GM19240 (cell line): ENCODE results near the gene ARHGEF28.

Experiments
- DNase-seq: peaks from one replicate; pipeline ENCODE4 v3.0.0; 2011; ENCODE audit warnings: low spot score; ENCODE audit not compliant: insufficient read length

Gene ARHGEF28

DNA sequence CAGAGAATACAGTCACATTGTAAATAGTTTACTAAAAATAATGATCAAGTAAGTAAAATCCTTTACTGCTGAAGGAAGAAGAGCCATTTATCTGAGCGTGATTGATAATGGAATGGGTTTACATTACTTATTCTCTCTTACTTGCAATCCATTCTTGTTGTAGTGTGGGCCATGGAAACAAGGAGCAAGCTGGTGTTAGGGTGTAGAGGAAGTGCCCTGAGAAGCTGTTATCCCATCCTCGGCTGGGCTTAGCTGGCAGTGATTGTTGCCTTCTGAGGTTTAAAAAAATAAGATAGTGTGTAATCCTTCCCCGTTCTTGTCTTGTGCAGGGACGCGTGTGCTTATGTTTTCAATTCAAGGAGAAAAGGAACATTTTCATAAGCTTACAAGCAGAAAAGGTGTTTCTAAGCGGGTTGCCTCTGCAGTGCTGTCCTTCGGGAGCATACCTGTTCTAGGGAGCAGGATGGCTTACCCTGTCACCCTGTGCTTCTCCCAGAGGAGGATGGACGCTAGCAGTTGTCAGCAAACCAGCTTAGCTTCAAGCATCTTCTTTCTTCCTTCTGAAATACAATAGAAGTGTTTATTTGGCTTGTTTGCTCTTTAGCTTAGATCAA is 188.3 kb downstream of the ARHGEF28 start:
- DNase-seq, result no peak

GRCh38 chr5:73815631-73816030 is 189.6 kb downstream of the ARHGEF28 start:
- DNase-seq, result no peak

GRCh38 chr5:73816656-73817420 is 190.8 kb downstream of the ARHGEF28 start:
- DNase-seq, result no peak

- DNase-seq, result no peak
Observed at GRCh38 chr5:73818357-73818756, 192.4 kb downstream of the ARHGEF28 start.

GRCh38 chr5:73820326-73820725 is 194.3 kb downstream of the ARHGEF28 start:
- no peak for DNase-seq

DNA sequence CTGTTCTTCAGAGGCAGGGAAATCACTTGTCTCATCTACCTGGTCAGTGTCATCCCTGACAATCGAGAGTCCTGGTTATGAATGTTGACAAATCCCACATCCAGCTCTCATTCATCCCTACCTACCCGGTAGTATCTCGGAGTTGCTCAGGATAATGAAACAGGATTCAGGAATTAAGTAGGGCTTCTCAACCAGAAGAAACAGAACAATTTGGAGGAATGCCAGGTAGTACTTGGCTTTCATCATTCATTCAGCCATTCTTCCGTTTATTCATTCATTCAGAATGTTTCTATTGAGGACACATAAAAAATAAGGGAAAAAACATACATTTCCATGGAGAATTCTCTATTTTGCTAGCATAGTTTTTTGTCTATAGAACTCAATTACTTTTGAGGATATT is 195.0 kb downstream of the ARHGEF28 start:
- DNase-seq, result no peak

DNA sequence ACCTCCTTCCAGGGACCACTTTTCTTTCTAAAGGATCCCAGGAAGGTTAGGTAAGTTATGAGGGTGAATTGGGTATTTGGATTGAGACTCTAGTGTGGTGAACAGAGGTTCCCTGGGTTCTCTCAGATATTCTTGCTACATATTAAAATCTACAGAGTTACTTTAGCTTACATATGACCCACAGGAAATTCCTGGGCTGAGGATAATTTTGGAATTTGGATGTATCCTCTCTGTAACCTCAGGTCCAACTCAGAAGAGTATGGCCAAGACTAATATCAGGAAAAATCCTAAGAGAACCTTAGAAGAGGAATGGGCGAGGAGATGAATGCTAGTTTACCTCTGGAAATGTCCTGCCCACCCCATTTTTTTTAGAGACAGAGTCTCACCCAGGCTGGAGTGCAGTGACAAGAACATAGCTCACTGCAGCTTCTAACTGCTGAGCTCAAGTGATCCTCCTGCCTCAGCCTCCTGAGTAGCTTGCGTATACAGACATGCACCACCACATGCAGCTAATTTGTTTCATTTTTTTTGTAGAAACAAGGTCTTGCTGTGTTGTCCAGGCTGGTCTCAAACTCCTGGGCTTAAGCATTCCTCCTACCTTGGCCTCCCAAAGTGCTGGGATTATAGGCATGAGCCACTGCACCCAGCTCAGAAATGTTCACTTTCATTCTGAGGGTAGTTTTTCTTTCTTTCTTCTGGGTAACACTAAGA is 196.4 kb downstream of the ARHGEF28 start:
- no peak for DNase-seq

DNA sequence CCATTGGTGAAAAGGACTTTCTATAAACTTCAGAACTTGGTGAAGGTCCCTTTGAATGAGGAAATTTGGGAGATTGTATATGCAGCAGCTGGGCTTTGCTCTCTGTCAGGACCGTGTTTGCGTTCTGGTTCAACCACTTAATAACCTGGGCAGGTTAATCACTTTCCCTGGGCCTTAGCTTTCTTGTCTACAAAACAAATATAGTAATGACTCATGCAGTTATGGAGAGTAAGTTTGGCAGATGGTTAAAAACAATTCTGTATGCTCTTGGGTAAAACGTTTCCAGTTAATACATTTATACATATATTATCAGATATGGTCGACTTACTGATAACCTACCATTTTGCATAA is 197.0 kb downstream of the ARHGEF28 start:
- no peak for DNase-seq

DNA sequence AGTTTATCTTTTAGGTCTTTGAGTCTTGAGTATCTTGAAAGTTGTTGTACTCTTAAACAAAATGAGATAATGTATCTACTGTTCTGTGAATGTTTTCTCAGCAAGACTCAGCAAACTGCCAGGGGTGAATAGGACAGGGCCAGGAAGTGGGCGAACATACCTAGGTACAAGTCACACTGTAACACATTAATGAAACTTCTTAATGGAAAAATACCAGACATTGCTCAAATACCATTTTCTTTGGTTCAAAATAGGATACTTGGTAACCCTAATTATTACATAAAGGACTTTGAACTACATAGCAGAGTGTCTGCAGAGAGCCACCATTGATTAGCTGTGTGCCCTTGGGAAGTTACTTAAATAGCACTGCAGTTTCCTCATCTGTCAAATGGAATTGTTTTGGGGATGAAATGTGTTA is 197.5 kb downstream of the ARHGEF28 start:
- DNase-seq, result no peak

GRCh38 chr5:73825199-73825598 is 199.2 kb downstream of the ARHGEF28 start:
- DNase-seq, result no peak

DNA sequence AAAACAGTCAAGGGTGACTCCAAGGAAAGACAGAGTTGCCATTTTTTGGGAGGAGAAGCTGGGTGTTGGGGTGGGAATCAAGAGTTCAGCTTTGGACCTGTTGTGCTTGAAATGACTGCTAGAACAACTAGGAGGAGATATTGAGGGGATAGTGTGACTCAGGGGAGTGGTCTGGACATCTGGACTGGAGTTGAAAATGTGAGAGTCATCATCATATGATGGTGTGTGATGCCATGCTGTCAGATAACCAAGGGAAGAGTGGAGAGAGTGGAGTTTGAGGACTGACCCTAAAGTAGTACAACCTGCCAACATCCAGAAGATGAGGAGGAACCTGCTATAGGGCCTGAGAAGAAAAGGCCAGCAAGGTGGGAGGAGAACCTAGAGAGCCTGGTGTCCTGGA is 199.7 kb downstream of the ARHGEF28 start:
- DNase-seq, result no peak

DNA sequence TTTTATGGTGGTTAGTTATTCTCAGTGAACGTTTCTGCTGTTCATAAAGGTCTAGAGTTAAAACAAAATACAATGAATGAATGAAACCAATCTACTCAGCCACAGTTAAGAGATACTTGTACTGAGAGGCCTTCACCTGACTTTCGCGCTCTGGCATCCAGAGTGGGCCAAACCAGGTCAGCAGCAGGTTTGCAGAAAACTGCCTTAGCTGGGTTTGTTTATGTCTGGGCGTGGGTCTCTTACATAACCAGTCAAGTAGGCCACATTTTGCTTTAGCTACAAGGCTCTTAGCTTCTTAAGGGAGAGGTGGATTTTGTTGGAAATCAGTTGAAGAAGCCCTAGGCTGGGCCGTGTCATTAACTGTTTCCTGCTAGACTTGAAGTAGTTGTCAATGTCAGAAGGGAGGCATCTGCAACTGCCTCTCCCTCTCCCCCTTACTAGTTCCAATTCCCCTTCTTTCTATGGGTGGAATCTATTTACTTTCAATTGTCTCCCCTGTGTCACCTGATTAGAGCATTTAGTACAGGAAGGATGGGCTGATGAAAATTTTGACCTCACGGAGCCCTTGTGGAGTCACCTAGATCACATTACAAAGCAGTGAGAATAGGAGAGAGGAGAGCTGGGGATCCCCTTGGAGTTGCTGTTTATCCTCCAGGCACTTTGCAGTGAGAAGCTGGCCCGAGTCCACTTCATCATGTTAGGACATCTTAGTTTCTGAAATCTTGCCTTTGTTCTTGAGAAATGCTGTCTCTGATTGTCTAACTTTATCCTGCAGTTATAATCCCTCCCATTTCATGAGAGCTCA is 200.5 kb downstream of the ARHGEF28 start:
- DNase-seq, result no peak

DNA sequence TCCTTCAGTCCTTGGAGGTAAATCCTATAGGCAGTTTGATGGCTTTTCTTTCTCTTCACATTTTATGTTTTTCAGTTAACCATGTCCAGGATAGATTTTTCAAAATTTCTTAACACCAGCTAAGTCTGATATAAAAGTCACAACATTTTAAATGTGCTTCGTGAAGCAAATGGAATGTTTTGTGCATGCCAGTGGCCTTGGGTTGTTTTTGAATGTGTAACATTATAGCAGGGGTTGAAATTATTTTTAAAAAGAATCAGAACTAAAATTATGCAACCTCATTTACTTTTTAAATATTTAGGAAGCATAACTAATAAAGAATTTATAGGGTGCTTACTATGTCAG is 201.1 kb downstream of the ARHGEF28 start:
- DNase-seq, result no peak

- DNase-seq, result no peak
Observed at GRCh38 chr5:73828465-73828864, 202.5 kb downstream of the ARHGEF28 start.

- DNase-seq, result no peak
Observed at GRCh38 chr5:73830646-73831045, 204.7 kb downstream of the ARHGEF28 start.

- no peak for DNase-seq
Observed at GRCh38 chr5:73831066-73831465, 205.1 kb downstream of the ARHGEF28 start.

GRCh38 chr5:73834693-73835092 is 208.7 kb downstream of the ARHGEF28 start:
- DNase-seq, result no peak

DNA sequence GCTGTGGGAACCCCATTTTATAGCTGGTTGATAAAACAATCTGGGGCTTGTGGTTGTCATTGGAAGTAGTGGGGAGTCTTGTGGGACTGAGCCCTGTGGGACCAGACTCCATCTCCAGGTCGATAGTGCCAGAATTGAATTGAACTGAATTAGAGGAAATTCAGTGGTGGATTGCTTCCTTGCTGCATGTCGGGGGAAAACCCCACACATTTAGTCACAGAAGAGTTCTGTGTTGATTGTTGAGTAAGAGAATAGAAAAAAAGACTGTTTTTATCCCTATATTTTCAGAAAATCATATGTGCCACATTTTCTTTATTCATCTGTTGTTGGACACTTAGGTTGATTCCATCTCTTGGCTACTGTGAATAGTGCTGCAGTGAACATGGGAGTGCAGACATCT is 209.7 kb downstream of the ARHGEF28 start:
- no peak for DNase-seq

GRCh38 chr5:73836607-73837006 is 210.6 kb downstream of the ARHGEF28 start:
- no peak for DNase-seq

DNA sequence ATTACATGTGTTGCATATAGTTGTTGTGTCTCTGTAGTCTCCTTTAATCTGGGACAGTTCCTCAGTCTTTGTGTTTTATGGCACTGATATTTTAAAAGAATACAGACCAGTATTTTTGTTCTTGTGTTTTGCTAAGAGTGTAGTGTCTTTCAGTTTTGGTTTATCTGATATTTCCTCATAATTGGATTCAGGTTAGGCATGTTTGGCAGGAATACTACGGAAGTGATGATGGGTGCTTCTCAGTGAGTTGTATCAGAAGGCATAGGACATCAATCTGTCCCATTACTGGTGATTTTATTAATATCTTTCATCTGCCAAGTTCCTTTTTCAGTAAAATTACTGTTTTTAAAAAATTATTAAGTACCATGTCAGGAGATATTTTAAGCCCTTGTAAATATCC is 212.9 kb downstream of the ARHGEF28 start:
- DNase-seq, result no peak

DNA sequence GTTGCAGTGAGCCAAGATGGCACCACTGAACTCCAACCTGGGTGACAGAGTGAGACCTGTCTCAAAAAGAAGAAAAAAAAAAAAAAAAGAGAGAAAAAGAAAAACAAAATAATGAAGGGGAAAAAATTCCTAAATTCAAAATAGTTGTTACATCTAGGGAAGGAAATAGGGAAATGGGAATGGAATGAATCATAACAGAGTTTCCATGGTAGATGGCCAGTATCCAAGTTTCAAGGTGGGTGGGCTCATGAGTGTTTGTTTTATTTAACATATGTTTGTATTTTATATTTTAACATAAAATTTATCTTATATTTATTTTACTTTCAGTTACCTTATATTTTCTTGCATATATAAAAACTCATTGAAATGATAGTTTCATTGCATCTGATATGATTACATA is 215.6 kb downstream of the ARHGEF28 start:
- DNase-seq, result no peak

DNA sequence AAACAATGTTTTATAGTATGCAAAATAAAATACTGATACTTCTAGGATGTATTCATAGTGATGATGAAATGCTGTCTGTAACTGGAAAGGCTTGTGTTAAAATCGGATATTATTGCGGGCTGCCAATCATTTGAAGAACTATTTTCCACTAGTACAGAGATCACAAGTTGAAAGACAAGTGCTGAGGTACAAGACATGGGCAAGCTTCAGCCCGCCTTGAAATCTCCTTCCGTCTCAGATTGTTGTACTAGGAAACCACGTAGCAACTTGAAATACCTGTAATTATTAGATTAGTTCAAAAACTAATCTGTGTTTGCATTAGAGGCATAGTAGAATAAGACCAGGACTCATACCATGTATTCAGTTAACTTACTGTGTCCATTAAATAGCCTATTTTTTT is 218.2 kb downstream of the ARHGEF28 start:
- no peak for DNase-seq
